PC-9 (cell line): Measurements from ENCODE around the gene CNBD2. TPM values are rescaled to one million over a fixed set of nuclear protein-coding genes. Genes with fewer than 3 reads are reported as not detected.
"Not testable (repeated sequence)": the region's sequence is repeated elsewhere in the genome, so short reads cannot be mapped to it uniquely, and the experiment has no call there.

Experiments
- BruUV-seq: library from RNA; stranded (reverse); fragments of 400-500 nt; replicated peaks from 2 replicates; lab custom pipeline; 2021; lab: Mats Ljungman, UMichigan
- CTCF ChIA-PET: fragments of 300-600 bp; sonication (Branson Sonifier 250); formaldehyde crosslinking; loops from one replicate; lab custom pipeline; 2022; ENCODE audit warnings: antibody characterized with exemption; lab: Charles Lee
- POLR2A ChIA-PET: fragments of 300-600 bp; sonication (Branson Sonifier 250); formaldehyde crosslinking; loops from one replicate; lab custom pipeline; 2022; ENCODE audit warnings: antibody characterized with exemption; ENCODE audit not compliant: unreplicated experiment; lab: Charles Lee
- DNase-seq, 2 experiments: peaks; one replicate each; pipeline versions ENCODE4 v3.0.0 to v3.0.0-alpha.2; 2015 to 2022; ENCODE audit warnings: mixed read lengths in 1 of 2
- H2AFZ ChIP-seq: fragments of 200-600 bp; sonication (generic); 2 replicates; pipeline ENCODE4 v1.8.1; 2017; ENCODE audit warnings: antibody characterized with exemption
- H3F3A ChIP-seq: fragments of 200-600 bp; sonication (generic); 2 replicates; pipeline ENCODE4 v1.8.1; 2017; ENCODE audit warnings: antibody characterized with exemption, mild to moderate bottlenecking, low read depth; ENCODE audit not compliant: insufficient read depth
- H3K27ac ChIP-seq: fragments of 200-600 bp; sonication (generic); 2 replicates; pipeline ENCODE4 v1.6.1; 2016; ENCODE audit warnings: mixed run types
- H3K27me3 ChIP-seq: fragments of 200-600 bp; sonication (generic); 2 replicates; pipeline ENCODE4 v1.6.1; 2016; ENCODE audit warnings: low read depth, mixed run types; ENCODE audit not compliant: insufficient read depth
- H3K36me3 ChIP-seq: fragments of 200-600 bp; sonication (generic); 2 replicates; pipeline ENCODE4 v1.6.1; 2016; ENCODE audit warnings: low read depth, mixed run types
- H3K4me1 ChIP-seq: fragments of 200-600 bp; sonication (generic); replicated peaks from 2 replicates; pipeline ENCODE4 v1.6.1; 2016; ENCODE audit warnings: mixed run types; ENCODE audit not compliant: insufficient read depth
- H3K4me2 ChIP-seq: fragments of 200-600 bp; sonication (generic); 2 replicates; pipeline ENCODE4 v1.6.1; 2017; ENCODE audit warnings: mixed run types
- H3K4me3 ChIP-seq: fragments of 200-600 bp; sonication (generic); 2 replicates; pipeline ENCODE4 v1.6.1; 2016; ENCODE audit warnings: mixed run types
- H3K79me2 ChIP-seq: fragments of 200-600 bp; sonication (generic); 2 replicates; pipeline ENCODE4 v1.6.1; 2017; ENCODE audit warnings: low read depth, mixed run types
- H3K9me2 ChIP-seq: fragments of 200-600 bp; sonication (generic); 2 replicates; pipeline ENCODE4 v1.8.1; 2017; ENCODE audit warnings: mild to moderate bottlenecking; ENCODE audit not compliant: insufficient read depth
- H3K9me3 ChIP-seq: fragments of 200-600 bp; sonication (generic); 2 replicates; pipeline ENCODE4 v1.8.1; 2016; ENCODE audit warnings: low read depth; ENCODE audit not compliant: insufficient read depth
- H4K20me1 ChIP-seq: fragments of 200-600 bp; sonication (generic); 2 replicates; pipeline ENCODE4 v1.8.1; 2017; ENCODE audit not compliant: insufficient read depth
- CTCF ChIP-seq: fragments of 200-600 bp; sonication (generic); conservative IDR thresholded peaks from 2 replicates; pipeline ENCODE4 v1.6.1; 2017; ENCODE audit warnings: mixed run types, antibody characterized with exemption, mild to moderate bottlenecking, moderate library complexity
- EZH2 ChIP-seq: fragments of 200-600 bp; sonication (generic); IDR thresholded peaks from 2 replicates; pipeline ENCODE4 v1.8.0; 2017; ENCODE audit warnings: antibody characterized with exemption, low read depth
- intact Hi-C: fragments of 100-400 bp; cut with micrococcal nuclease; formaldehyde crosslinking; loops from one replicate; pipeline ENCODE4 v1.10.0; 2022; ENCODE audit not compliant: unreplicated experiment
- total RNA-seq: library from RNA; stranded (reverse); gene quantifications from 2 replicates; pipeline ENCODE4 v1.2.3, GENCODE V29; 2021

The CNBD2 gene
- total RNA-seq, 1 experiment from 2014 or later = 7.3 TPM

- ChIA-PET CTCF (no interaction called here), POLR2A (no interaction called here)
- Histone ChIP-seq H3K79me2 (peaks cover 37% of the 10 kb centered on the region), H2AFZ (no peak overlapping the region), H4K20me1 (peaks cover 27% of the 10 kb centered on the region), H3K9me3 (no peaks in the 10 kb centered on the region), H3K36me3 (peaks cover 6% of the 10 kb centered on the region), H3F3A (peaks cover 23% of the 10 kb centered on the region; the same call in 1 of the 2 replicates), H3K9me2 (no peaks in the 10 kb centered on the region), H3K4me2 (no peak overlapping the region), H3K4me1 (peaks cover 22% of the 10 kb centered on the region), H3K27ac (no peak overlapping the region), H3K4me3 (no peak overlapping the region), H3K27me3 (no peaks in the 10 kb centered on the region)
- no peak for DNase-seq
- no TSS peak for BruUV-seq
- no peak for TF ChIP-seq EZH2
- no peak for TF ChIP-seq CTCF
- intact Hi-C loops = loop anchor here (5.0 kb wide), 1 partner anchor 960 kb away; the partner anchor contains the start of gene TRPC4AP
Measured at GRCh38 chr20:36052117-36052513, 83.7 kb downstream of the CNBD2 start.

- H3K27me3 ChIP-seq, H3K4me3 ChIP-seq, H3F3A ChIP-seq, H3K4me2 ChIP-seq, H3K4me1 ChIP-seq, H3K36me3 ChIP-seq, H3K9me3 ChIP-seq, H4K20me1 ChIP-seq, BruUV-seq, DNase-seq, H2AFZ ChIP-seq, CTCF ChIA-PET, H3K27ac ChIP-seq, H3K9me2 ChIP-seq, POLR2A ChIA-PET: not testable (repeated sequence)
- intact Hi-C loops = loop anchor here (5.0 kb wide), 1 partner anchor 962 kb away; the partner anchor contains the start of gene TRPC4AP
- peaks cover 18% of the 10 kb centered on the region for H3K79me2 ChIP-seq
Measured at GRCh38 chr20:36053863-36054518, 85.6 kb downstream of the CNBD2 start.

- H3K9me3 ChIP-seq = no peaks in the 10 kb centered on the region
- no peak overlapping the region for H3K4me3 ChIP-seq
- no peaks in the 10 kb centered on the region for H3K36me3 ChIP-seq
- intact Hi-C loops = no loop called here
- H2AFZ ChIP-seq = no peak overlapping the region
- H3K27ac ChIP-seq = no peak overlapping the region
- ChIA-PET POLR2A (interaction anchor here (0.6 kb wide), 1 partner anchor 62 kb away, joined by 4 read pairs; no protein-coding TSS in a partner anchor), CTCF (no interaction called here)
- no peaks in the 10 kb centered on the region for H3K27me3 ChIP-seq
- H4K20me1 ChIP-seq = no peaks in the 10 kb centered on the region
- peaks cover 6% of the 10 kb centered on the region for H3K79me2 ChIP-seq
- no peak for DNase-seq
- BruUV-seq = no TSS peak
- H3K4me2 ChIP-seq = no peak overlapping the region
- no peak for TF ChIP-seq EZH2
- TF ChIP-seq CTCF = no peak
- peaks cover 8% of the 10 kb centered on the region for H3K4me1 ChIP-seq
- H3K9me2 ChIP-seq = no peaks in the 10 kb centered on the region
- H3F3A ChIP-seq = peaks cover 9% of the 10 kb centered on the region; the same call in 1 of the 2 replicates
Measured at GRCh38 chr20:36055145-36055544, 86.8 kb downstream of the CNBD2 start.
